NCI-H526 (cell line): ENCODE data around the gene SENP1.
A peak's percentile ranks its signal among the peaks of the same experiment; 100 is the strongest.

Experiments
- DNase-seq, 2 experiments: peaks; one replicate each; lab custom pipeline; 2025; lab: John Stamatoyannopoulos, UW

Gene SENP1

GRCh38 chr12:48067250-48067938 is 38.5 kb downstream of the SENP1 start:
- DNase-seq = no peak

- no peak for DNase-seq
These were observed 40.8 kb downstream of the SENP1 start for GRCh38 chr12:48065041-48065440.

GRCh38 chr12:48063530-48063929 is 42.3 kb downstream of the SENP1 start:
- no peak for DNase-seq

- peak in 1 of 2 experiments; percentile 20 for DNase-seq
These were observed 43.8 kb downstream of the SENP1 start for GRCh38 chr12:48061938-48062719.

- DNase-seq = no peak
These were observed 45.4 kb downstream of the SENP1 start for GRCh38 chr12:48060474-48060873.

- DNase-seq = no peak
These were observed 47.1 kb downstream of the SENP1 start for GRCh38 chr12:48058771-48059170.

- DNase-seq = no peak
These were observed 50.7 kb downstream of the SENP1 start for GRCh38 chr12:48054955-48055821.

- no peak for DNase-seq
These were observed 52.0 kb downstream of the SENP1 start for GRCh38 chr12:48053883-48054282.

GRCh38 chr12:48053122-48053521 is 52.8 kb downstream of the SENP1 start:
- DNase-seq = no peak

GRCh38 chr12:48051681-48052080 is 54.2 kb downstream of the SENP1 start:
- no peak for DNase-seq

- DNase-seq = no peak
These were observed 55.7 kb downstream of the SENP1 start for GRCh38 chr12:48050174-48050573.

GRCh38 chr12:48045965-48046518 is 59.8 kb downstream of the SENP1 start:
- DNase-seq = no peak

GRCh38 chr12:48045061-48045846 is 60.6 kb downstream of the SENP1 start:
- no peak for DNase-seq

GRCh38 chr12:48044396-48044795 is 61.5 kb downstream of the SENP1 start:
- no peak for DNase-seq

GRCh38 chr12:48043771-48044170 is 62.1 kb downstream of the SENP1 start:
- DNase-seq = no peak

- no peak for DNase-seq
These were observed 64.1 kb downstream of the SENP1 start for GRCh38 chr12:48041591-48042423.

GRCh38 chr12:48040354-48040753 is 65.5 kb downstream of the SENP1 start:
- peak; percentile 79 to 89 for DNase-seq

- no peak for DNase-seq
These were observed 66.7 kb downstream of the SENP1 start for GRCh38 chr12:48039151-48039550.

GRCh38 chr12:48038085-48038484 is 67.8 kb downstream of the SENP1 start:
- no peak for DNase-seq

- no peak for DNase-seq
These were observed 68.5 kb downstream of the SENP1 start for GRCh38 chr12:48037267-48037915.
